ENCODE results near the gene SNAP29.
"Not testable (repeated sequence)": the region's sequence is repeated elsewhere in the genome, so short reads cannot be mapped to it uniquely, and the experiment has no call there.

Gene SNAP29

DNA sequence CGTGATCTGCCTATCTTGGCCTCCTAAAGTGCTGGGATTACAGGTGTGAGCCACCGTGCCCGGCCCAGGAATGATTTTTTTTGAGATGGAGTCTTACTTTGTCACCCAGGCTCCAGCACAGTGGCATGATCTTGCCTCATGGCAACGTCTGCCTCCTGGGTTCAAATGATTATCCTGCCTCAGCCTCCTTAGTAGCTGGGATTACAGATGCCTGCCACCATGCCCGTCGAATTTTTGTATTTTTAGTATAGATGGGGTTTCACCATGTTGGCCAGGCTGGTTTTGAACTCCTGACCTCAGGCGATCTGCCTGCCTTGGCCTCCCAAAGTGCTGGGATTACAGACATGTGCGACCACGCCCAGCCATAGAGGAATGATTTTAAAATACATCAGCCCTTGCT is 76.2 kb downstream of the SNAP29 start:
- DNase-seq = not testable (repeated sequence)

DNA sequence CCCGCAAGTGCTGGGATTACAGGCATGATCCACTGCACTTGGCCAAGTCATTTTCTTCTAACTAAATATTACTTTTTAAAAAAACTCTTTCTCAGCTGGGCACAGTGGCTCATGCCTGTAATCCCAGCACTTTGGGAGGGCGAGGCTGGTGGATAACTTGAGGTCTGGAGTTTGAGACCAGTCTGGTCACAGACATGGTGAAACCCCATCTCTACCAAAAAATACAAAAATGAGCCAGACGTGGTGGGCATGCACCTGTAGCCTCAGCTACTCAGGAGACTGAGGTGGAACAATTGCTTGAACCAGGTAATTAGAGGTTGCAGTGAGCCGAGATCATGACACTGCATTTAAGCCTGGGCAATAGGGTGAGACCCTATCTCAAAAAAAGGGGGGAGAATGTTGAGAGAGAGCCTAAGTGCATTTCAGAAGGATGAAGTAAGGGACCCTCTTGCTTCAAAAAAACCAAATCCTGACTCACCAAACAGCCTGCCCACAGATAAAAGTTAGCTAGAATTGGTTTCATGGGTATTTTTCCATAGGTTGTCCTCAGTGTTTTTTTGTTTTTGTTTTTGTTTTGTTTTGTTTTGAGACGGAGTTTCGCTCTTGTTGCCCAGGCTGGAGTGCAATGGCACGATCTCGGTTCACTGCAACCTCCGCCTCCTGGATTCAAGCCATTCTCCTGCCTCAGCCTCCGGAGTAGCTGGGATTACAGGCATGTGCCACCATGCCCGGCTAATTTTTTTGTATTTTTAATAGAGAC is 77.2 kb downstream of the SNAP29 start:
- not testable (repeated sequence) for DNase-seq

DNA sequence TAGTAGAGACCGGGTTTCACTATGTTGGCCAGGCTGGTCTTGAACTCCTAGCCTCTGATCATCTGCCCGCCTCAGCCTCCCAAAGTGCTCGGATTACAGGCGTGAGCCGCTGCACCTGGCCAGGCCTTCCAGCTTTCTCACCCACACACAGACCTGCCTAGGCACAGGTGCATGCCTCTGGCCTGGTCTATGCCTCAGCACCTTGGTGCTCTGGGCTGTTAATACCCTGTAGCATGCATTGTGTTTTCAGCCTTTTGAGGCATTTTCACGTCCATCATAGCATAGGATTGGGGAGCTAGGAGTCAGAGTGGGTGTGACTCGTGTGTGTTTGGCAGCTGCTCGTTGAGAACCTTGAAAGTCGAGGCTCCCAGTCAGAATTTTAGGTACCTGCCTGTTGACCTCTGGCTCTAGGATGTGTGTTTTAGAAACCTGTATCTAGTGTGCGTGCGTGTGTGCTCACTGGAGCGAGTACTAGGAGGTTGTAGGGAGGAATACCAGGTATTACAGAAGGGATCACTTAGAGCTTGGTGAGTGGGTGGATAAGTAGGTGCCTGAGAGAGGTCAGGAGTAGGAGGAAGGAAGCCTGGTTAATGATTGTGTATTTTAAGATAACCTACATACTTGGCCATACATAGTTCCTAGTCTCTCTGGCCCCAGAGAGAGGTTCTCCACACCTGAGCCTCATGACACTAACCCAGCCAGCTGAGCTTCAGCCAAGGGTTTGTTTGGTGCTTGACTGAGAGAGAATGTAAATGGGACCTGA is 78.4 kb downstream of the SNAP29 start:
- DNase-seq = no peak

DNA sequence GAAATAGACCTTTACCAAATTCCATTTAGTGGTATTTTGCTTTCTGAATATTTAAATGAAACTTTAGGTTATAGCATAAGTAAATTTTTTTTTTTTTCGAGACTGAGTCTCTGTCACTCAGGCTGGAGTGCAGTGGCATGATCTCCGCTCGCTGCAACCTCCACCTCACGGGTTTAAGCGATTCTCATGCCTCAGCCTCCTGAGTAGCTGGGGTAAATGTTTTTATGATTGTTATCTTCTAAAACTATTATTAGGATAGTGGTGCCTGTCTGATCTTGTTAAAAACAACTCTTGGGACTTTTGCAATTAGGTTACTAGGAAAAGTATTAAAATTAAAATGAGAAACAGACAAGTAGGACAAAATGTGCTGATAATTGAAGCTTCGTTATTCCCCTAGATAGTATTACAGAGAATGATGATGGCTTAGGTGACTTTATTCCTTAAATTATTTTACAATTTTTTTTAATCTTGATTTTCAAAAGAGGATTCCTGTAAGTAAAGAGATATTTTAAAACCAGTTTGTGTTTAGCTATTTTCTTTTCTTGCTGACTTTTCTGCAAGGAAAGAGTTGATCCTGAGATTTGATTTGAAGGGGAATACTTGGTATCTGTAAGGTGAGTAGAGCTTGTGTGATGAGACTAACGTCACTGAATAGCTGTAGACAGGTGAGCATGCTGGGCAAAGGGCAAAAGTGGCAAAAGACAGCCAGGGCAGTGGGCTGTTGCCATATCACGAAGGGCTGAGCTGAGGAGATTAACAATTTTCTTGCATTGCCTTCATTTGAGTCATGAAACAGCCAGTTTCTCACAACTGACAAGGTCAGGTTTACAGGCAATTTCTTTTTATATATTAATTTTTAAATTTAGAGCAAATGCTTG is 79.2 kb downstream of the SNAP29 start:
- no peak for DNase-seq

GRCh38 chr22:20939457-20940185 is 80.8 kb downstream of the SNAP29 start:
- not testable (repeated sequence) for DNase-seq

GRCh38 chr22:20940186-20940651 is 81.4 kb downstream of the SNAP29 start:
- DNase-seq = no peak

Measured in activated CD4-positive, alpha-beta T cell treated with anti-CD3 and anti-CD28 coated beads, Interleukin-2, amount 50 U/mL, for 16 hours (primary cell).